Gastrocnemius medialis (tissue), 4 donors: ENCODE data around the gene GALC. TPM values are rescaled to one million over a fixed set of nuclear protein-coding genes. Genes with fewer than 3 reads are reported as not detected.

Source experiments
- ATAC-seq, 2 donors: fragments of 150-250 bp; one replicate each; pipeline ENCODE4 v1.9.1; 2016
- DNase-seq, 2 donors: peaks; one replicate each; pipeline ENCODE4 v3.0.0-alpha.2; 2019
- H3K27ac ChIP-seq, 4 donors: fragments of 200-600 bp; sonication (generic); 1 replicate in 1 of 4; 2 replicates in 3 of 4; pipeline ENCODE4 v1.5.1; 2016 to 2018; ENCODE audit warnings: mild to moderate bottlenecking in 2 of 4, moderate library complexity in 1 of 4
- H3K27me3 ChIP-seq, 3 donors: fragments of 200-600 bp; sonication (generic) in 2 of 3; 1 replicate in 1 of 3; 2 replicates in 2 of 3; pipeline versions ENCODE4 v1.5.1 to v1.6.0; 2016 to 2019; ENCODE audit warnings: mild to moderate bottlenecking in 1 of 3, moderate library complexity in 1 of 3
- H3K36me3 ChIP-seq, 2 donors: fragments of 200-600 bp; sonication (generic) in 1 of 2; one replicate each; pipeline ENCODE4 v1.5.1; 2017 to 2018
- H3K4me1 ChIP-seq, 2 donors: fragments of 200-600 bp; sonication (generic) in 1 of 2; one replicate each; pipeline ENCODE4 v1.5.1; 2016 to 2017; ENCODE audit warnings: mild to moderate bottlenecking in 2 of 2
- H3K4me3 ChIP-seq, 4 donors: fragments of 200-600 bp; sonication (generic) in 3 of 4; 1 replicate in 1 of 4; 2 replicates in 3 of 4; pipeline ENCODE4 v1.5.1; 2016 to 2019; ENCODE audit warnings: mild to moderate bottlenecking in 2 of 4
- H3K9me3 ChIP-seq, 3 donors: fragments of 200-600 bp; sonication (generic) in 2 of 3; 1 replicate in 1 of 3; 2 replicates in 2 of 3; pipeline ENCODE4 v1.5.1; 2016 to 2019
- CTCF ChIP-seq, 5 experiments: fragments of 450-650 bp in 3 of 5; fragments of 200-600 bp in 2 of 5; sonication (generic) in 2 of 5; IDR thresholded peaks in 4 of 5; conservative IDR thresholded peaks in 1 of 5; 1 replicate in 4 of 5; 2 replicates in 1 of 5; pipeline ENCODE4 v1.5.1; 2016 to 2019; ENCODE audit warnings: antibody characterized with exemption in 5 of 5, mild to moderate bottlenecking in 3 of 5, moderate library complexity in 3 of 5
- POLR2A ChIP-seq, 2 donors: fragments of 450-650 bp; IDR thresholded peaks; one replicate each; pipeline ENCODE4 v1.6.1; 2017; ENCODE audit warnings: antibody characterized with exemption in 2 of 2, mild to moderate bottlenecking in 2 of 2, moderate library complexity in 2 of 2
- in situ Hi-C, 4 donors: fragments of 200-750 bp; cut with MboI; loops; one replicate each; pipeline versions ENCODE4 v1.15.0 to v1.8.0; 2017; ENCODE audit warnings: low sequenced_read_pairs in 4 of 4
- intact Hi-C: fragments of 100-400 bp; cut with DNase I; formaldehyde crosslinking; loops from one replicate; pipeline ENCODE4 v1.15.1; 2023; ENCODE audit warnings: low total_unique reads
- total RNA-seq, 4 donors: library from RNA; depleted of rRNA; stranded (reverse); fragments of >200 nt; gene quantifications; one replicate each; pipeline versions ENCODE4 v1.1.0 to v1.2.3, GENCODE V29; 2016

The GALC gene
- total RNA-seq, 4 donors from 2014 or later: 10.5 to 23.2 (median 14.6) TPM

DNA sequence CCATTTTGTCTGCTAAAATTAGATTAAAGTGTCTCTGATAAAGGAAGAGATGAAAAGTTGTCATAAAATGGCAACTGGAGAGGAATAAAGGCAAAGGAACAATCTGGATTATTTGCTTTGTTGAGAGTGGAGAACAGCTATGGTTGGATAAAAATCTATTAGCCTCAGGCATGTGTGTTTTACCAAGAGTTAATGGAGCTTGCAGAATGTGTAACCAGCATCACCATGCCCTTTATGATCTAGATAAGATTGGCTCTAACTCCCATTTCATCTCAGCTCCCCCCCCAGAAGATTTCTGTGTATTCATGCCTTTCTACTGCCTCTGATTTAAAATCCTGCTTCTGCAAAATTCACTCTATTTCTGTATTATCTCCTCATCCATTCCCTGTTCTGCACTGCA is 93.8 kb downstream of the GALC start:
- Histone ChIP-seq H3K4me3 (no peak overlapping the region), H3K27me3 (no peaks in the 10 kb centered on the region), H3K9me3 (no peaks in the 10 kb centered on the region), H3K36me3 (no peaks in the 10 kb centered on the region), H3K27ac (no peak overlapping the region), H3K4me1 (no peaks in the 10 kb centered on the region)
- in situ Hi-C loops: no loop called here
- ATAC-seq (no peak), DNase-seq (no peak)
- intact Hi-C loops: no loop called here
- no peak for TF ChIP-seq POLR2A (IDR thresholded peaks at IDR 0.05)

- no peaks in the 10 kb centered on the region for H3K36me3 ChIP-seq
- TF ChIP-seq POLR2A (IDR thresholded peaks at IDR 0.05) (no peak), CTCF (IDR thresholded peaks at IDR 0.05 in 4 of 5, conservative IDR thresholded peaks at IDR 0.05 in 1 of 5) (no peak)
- DNase-seq: no peak
- no peaks in the 10 kb centered on the region for H3K4me1 ChIP-seq
- intact Hi-C loops: no loop called here
- H3K27ac ChIP-seq: no peak overlapping the region
- in situ Hi-C loops: no loop called here
- no peaks in the 10 kb centered on the region for H3K27me3 ChIP-seq
- H3K9me3 ChIP-seq: no peaks in the 10 kb centered on the region
- no peak overlapping the region for H3K4me3 ChIP-seq
- no peak for ATAC-seq
Observed at GRCh38 chr14:87898301-87898700, 94.7 kb downstream of the GALC start.

DNA sequence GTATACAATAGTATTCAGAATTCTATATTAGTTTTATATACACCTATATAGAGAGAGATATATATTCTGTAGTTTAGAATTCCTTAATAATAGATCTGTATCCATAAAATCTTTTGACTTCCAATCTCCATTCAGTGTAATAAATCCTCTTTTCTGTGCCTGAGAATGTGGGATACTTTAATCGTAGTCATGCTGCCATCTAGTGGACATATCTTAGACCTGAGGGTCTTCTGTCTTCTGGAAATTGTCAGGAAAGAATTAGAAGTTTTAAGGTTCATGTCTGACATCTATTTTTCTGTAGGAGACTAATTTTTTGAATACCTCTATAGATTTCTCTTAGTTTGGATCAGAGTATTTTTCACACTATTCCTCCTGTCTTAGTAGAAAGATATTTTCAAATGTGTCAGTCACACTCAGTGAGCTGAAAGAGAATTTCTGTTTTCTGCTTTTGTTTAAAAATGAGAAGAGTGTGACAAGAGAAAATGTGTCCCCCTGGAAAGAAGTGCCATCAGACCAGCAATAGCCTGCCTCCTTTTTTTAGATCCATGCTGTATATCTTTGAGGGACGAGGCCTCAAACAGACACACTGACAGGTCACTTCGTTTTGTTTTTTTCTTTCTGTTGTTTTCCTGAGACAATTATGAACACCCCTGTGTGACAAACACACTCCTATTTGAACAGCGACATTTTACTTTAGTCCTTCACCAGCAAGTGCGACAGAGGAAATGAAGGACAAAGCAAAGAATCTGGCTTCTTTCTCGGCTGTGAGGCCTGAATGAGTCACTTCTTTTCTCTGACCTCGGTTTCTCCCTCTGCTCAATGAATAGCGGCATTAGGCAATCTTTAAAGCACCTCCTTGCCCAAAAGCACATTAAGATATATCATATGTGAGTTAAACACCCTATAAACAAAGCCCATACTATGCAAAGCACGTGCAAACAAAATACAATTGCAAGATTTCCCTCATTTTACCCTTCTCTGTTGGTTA is 96.3 kb downstream of the GALC start:
- TF ChIP-seq POLR2A (IDR thresholded peaks at IDR 0.05) (no peak), CTCF (IDR thresholded peaks at IDR 0.05 in 4 of 5, conservative IDR thresholded peaks at IDR 0.05 in 1 of 5) (peak; percentile 15 to 68 (median 36))

GRCh38 chr14:87894920-87895319 is 98.1 kb downstream of the GALC start:
- ATAC-seq: no peak
- Histone ChIP-seq H3K9me3 (no peaks in the 10 kb centered on the region), H3K36me3 (no peaks in the 10 kb centered on the region), H3K4me3 (no peak overlapping the region), H3K4me1 (no peaks in the 10 kb centered on the region), H3K27ac (no peak overlapping the region), H3K27me3 (no peaks in the 10 kb centered on the region)
- no peak for DNase-seq
- in situ Hi-C loops: no loop called here
- intact Hi-C loops: no loop called here
- TF ChIP-seq CTCF (IDR thresholded peaks at IDR 0.05 in 4 of 5, conservative IDR thresholded peaks at IDR 0.05 in 1 of 5): no peak
- TF ChIP-seq POLR2A (IDR thresholded peaks at IDR 0.05): no peak

More for the DNA sequence above, 96.3 kb downstream of the GALC start:
- intact Hi-C loops (loop anchor here (1.0 kb wide), 1 partner anchor 91 kb away; no protein-coding TSS in a partner anchor), in situ Hi-C loops (no loop called here)
- Histone ChIP-seq H3K9me3 (no peaks in the 10 kb centered on the region), H3K27ac (no peak overlapping the region), H3K4me3 (no peak overlapping the region), H3K27me3 (no peaks in the 10 kb centered on the region), H3K4me1 (no peaks in the 10 kb centered on the region), H3K36me3 (no peaks in the 10 kb centered on the region)
- DNase-seq (no peak), ATAC-seq (peak in 1 of 2 donors; percentile 46)

DNA sequence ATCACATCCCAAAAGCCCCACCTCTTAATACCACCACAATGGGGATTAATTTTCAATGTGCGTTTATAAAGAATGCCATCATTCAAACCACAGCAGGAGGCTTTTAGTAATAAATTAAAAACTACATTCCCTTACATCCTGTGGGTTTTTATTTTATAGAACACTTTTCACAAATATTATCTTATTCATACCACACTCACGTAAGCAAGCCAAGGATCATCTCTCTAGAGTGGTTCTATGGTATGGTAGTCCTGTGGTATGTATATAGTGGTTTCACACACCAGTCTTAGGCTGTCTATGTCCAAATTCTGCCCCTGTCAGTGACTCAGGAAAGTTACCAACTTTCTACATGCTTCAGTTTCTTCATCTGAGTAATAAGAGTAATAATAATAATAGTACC is 100.2 kb downstream of the GALC start:
- H3K4me3 ChIP-seq: no peak overlapping the region
- no peaks in the 10 kb centered on the region for H3K27me3 ChIP-seq
- TF ChIP-seq POLR2A (IDR thresholded peaks at IDR 0.05) (no peak), CTCF (IDR thresholded peaks at IDR 0.05 in 4 of 5, conservative IDR thresholded peaks at IDR 0.05 in 1 of 5) (no peak)
- in situ Hi-C loops: no loop called here
- no peak overlapping the region for H3K27ac ChIP-seq
- H3K36me3 ChIP-seq: no peaks in the 10 kb centered on the region
- DNase-seq (no peak), ATAC-seq (no peak)
- intact Hi-C loops: no loop called here
- no peaks in the 10 kb centered on the region for H3K9me3 ChIP-seq
- H3K4me1 ChIP-seq: no peaks in the 10 kb centered on the region
